ENCODE data around the gene RSRC1. TPM values are rescaled to one million over a fixed set of nuclear protein-coding genes. Genes with fewer than 3 reads are reported as not detected.

The RSRC1 gene
- total and polyA plus RNA-seq, 2 of the 8 experiments (the other 6 are each of a cell fraction or from before 2014, with no cell fraction given) = 2.0 to 27.9 TPM

GRCh38 chr3:158102242-158103080 is 7.4 kb upstream of the RSRC1 start:
- Histone ChIP-seq H3K79me2 (ENCODE audit: control insufficient read depth in 1 of 2, insufficient read depth in 2 of 2, low read length in 2 of 2) (no peaks in the 10 kb centered on the region), H3K56ac (replicated peaks; ENCODE audit: insufficient read length, low read depth, low read length) (peak overlapping the region; percentile 7), H2BK12ac (ENCODE audit: low read depth, low read length) (no peak overlapping the region), H3K4me3 (ENCODE audit: extremely low read depth in 1 of 4, insufficient read depth in 2 of 4, low read depth in 3 of 4, low read length in 4 of 4) (peak overlapping the region; percentile 26 to 56 (median 30); a peak in 5 of 8 replicates), H3K18ac (ENCODE audit: extremely low read depth, low read length) (no peak overlapping the region), H3K4me2 (ENCODE audit: insufficient read depth in 1 of 2, low read depth in 2 of 2, low read length in 2 of 2) (peak overlapping the region; percentile 76 to 99), H3K27ac (ENCODE audit: low read depth, low read length) (no peak overlapping the region), H4K20me1 (replicated peaks in 1 of 2; ENCODE audit: control insufficient read depth in 1 of 2, insufficient read depth in 2 of 2, low read length in 2 of 2) (peaks cover 2 to 19% of the 10 kb centered on the region in 2 experiments), H3K4me1 (replicated peaks in 1 of 4; ENCODE audit: control insufficient read depth in 3 of 4, insufficient read depth in 4 of 4, low read length in 3 of 4) (peaks cover 0 to 20% (median 15%) of the 10 kb centered on the region in 4 experiments; a peak in 6 of 7 replicates), H2BK20ac (ENCODE audit: low read length) (no peak overlapping the region), H4K91ac (replicated peaks; ENCODE audit: insufficient read length, low read length) (no peak overlapping the region), H2BK5ac (ENCODE audit: low read depth, low read length) (no peak overlapping the region), H4K5ac (ENCODE audit: insufficient read length, low read depth, low read length) (no peak overlapping the region), H2BK15ac (ENCODE audit: low read length) (no peak overlapping the region), H2AFZ (ENCODE audit: low read length) (no peak overlapping the region), H3K23me2 (ENCODE audit: low read depth, low read length) (peaks cover 39% of the 10 kb centered on the region; the same call in 1 of the 2 replicates), H3K36me3 (ENCODE audit: control insufficient read depth in 2 of 4, insufficient read depth in 4 of 4, low read length in 3 of 4) (no peaks in the 10 kb centered on the region), H4K8ac (ENCODE audit: extremely low read depth, insufficient read depth, low read length) (no peak overlapping the region), H3K79me1 (ENCODE audit: low read depth, low read length) (no peaks in the 10 kb centered on the region), H3K9ac (replicated peaks in 1 of 4; ENCODE audit: extremely low read depth in 1 of 4, low read depth in 3 of 4, low read length in 3 of 4) (no peak overlapping the region), H3K9me3 (ENCODE audit: insufficient read depth in 2 of 2, low read depth in 1 of 2, low read length in 1 of 2) (no peaks in the 10 kb centered on the region), H2BK120ac (replicated peaks; ENCODE audit: low read depth, low read length) (no peak overlapping the region), H3K4ac (replicated peaks; ENCODE audit: insufficient read length, low read depth, low read length) (no peak overlapping the region), H3K14ac (ENCODE audit: insufficient read length) (no peak overlapping the region), H3K23ac (ENCODE audit: insufficient read length) (no peak overlapping the region), H2AK5ac (ENCODE audit: low read depth, low read length) (no peak overlapping the region), H3K27me3 (replicated peaks in 1 of 4; ENCODE audit: control insufficient read depth in 3 of 4, extremely low read depth in 1 of 4, insufficient read depth in 3 of 4, low read length in 3 of 4) (peaks cover 65 to 98% (median 88%) of the 10 kb centered on the region in 4 experiments)
- ChIA-PET CTCF (ENCODE audit: partially characterized antibody) (interaction anchor here (0.6 to 1.7 kb wide), 2 partner anchors 8 to 429 kb away, joined by 3 to 5 read pairs; no protein-coding TSS in a partner anchor), POLR2A (ENCODE audit: partially characterized antibody) (no interaction called here)
- FAIRE-seq (no peak), DNase-seq (ENCODE audit: low read depth in 1 of 2, low spot score in 2 of 2) (peak in 1 of 2 experiments; percentile 60)
- WGBS, 2 experiments (ENCODE audit: extremely low coverage in 1 of 2, insufficient coverage in 1 of 2, insufficient read length in 1 of 2, insufficient replicate concordance in 2 of 2, low coverage in 1 of 2, low lambda C conversion rate in 2 of 2, missing lambda C conversion rate in 1 of 2) = 6% methylated on average over 27 of the region's 28 CpGs; no CpG with 5 or more reads in 1 of the 2 experiments
- TF ChIP-seq EP300 (IDR thresholded peaks at IDR 0.05; ENCODE audit: borderline replicate concordance in 1 of 2, low read depth in 2 of 2, low read length in 2 of 2) (no peak), BRCA1 (IDR thresholded peaks at IDR 0.05; ENCODE audit: low read depth, low read length) (no peak), BACH1 (IDR thresholded peaks at IDR 0.05; ENCODE audit: low read length) (no peak), ASH2L (IDR thresholded peaks at IDR 0.05; ENCODE audit: low read length) (no peak), GABPA (IDR thresholded peaks at IDR 0.05; ENCODE audit: borderline replicate concordance, insufficient read depth, low read length) (no peak), EZH2 (IDR thresholded peaks at IDR 0.05; ENCODE audit: low read depth, low read length, severe bottlenecking) (peak; percentile 83), ZNF274 (IDR thresholded peaks at IDR 0.05; ENCODE audit: borderline replicate concordance, extremely low read depth, low read length) (no peak), CBX8 (IDR thresholded peaks at IDR 0.05; ENCODE audit: borderline replicate concordance, low read depth, low read length) (peak; percentile 49; the same call in 1 of the 2 replicates), JUN (IDR thresholded peaks at IDR 0.05; ENCODE audit: low read depth, low read length) (no peak)

All from H1 (cell line).